Measurements from ENCODE around the gene KCNAB2.

The KCNAB2 gene

GRCh38 chr1:6084781-6085495 is 39.2 kb downstream of the KCNAB2 start:
- DNase-seq = no peak

- no peak for DNase-seq
Observed at GRCh38 chr1:6085666-6086065, 40.0 kb downstream of the KCNAB2 start.

GRCh38 chr1:6086358-6086757 is 40.7 kb downstream of the KCNAB2 start:
- no peak for DNase-seq

GRCh38 chr1:6086762-6087376 is 41.2 kb downstream of the KCNAB2 start:
- no peak for DNase-seq

- DNase-seq = no peak
Observed at GRCh38 chr1:6087377-6087772, 41.7 kb downstream of the KCNAB2 start.

- no peak for DNase-seq
Observed at GRCh38 chr1:6087958-6088357, 42.3 kb downstream of the KCNAB2 start.

GRCh38 chr1:6088956-6089355 is 43.3 kb downstream of the KCNAB2 start:
- DNase-seq = no peak

- DNase-seq = no peak
Observed at GRCh38 chr1:6090288-6090687, 44.6 kb downstream of the KCNAB2 start.

- no peak for DNase-seq
Observed at GRCh38 chr1:6090996-6091822, 45.5 kb downstream of the KCNAB2 start.

- no peak for DNase-seq
Observed at GRCh38 chr1:6091823-6092109, 46.1 kb downstream of the KCNAB2 start.

GRCh38 chr1:6092211-6092610 is 46.5 kb downstream of the KCNAB2 start:
- DNase-seq = no peak

- DNase-seq = no peak
Observed at GRCh38 chr1:6093071-6093470, 47.4 kb downstream of the KCNAB2 start.

GRCh38 chr1:6093611-6094010 is 47.9 kb downstream of the KCNAB2 start:
- DNase-seq = no peak

GRCh38 chr1:6094246-6094645 is 48.6 kb downstream of the KCNAB2 start:
- no peak for DNase-seq

- DNase-seq = no peak
Observed at GRCh38 chr1:6094801-6095505, 49.3 kb downstream of the KCNAB2 start.

GRCh38 chr1:6095511-6096242 is 50.0 kb downstream of the KCNAB2 start:
- no peak for DNase-seq

GRCh38 chr1:6096243-6097116 is 50.8 kb downstream of the KCNAB2 start:
- no peak for DNase-seq

- no peak for DNase-seq
Observed at GRCh38 chr1:6097117-6097595, 51.5 kb downstream of the KCNAB2 start.

GRCh38 chr1:6097824-6098223 is 52.1 kb downstream of the KCNAB2 start:
- DNase-seq = no peak

GRCh38 chr1:6098303-6099215 is 52.9 kb downstream of the KCNAB2 start:
- no peak for DNase-seq
